AG09319 (cell line): ENCODE measurements around the gene MRPL51.

Source experiments
- DNase-seq: peaks from one replicate; pipeline ENCODE4 v3.0.0-alpha.2; 2010; ENCODE audit warnings: low read depth; ENCODE audit errors: extremely low read depth
- CTCF ChIP-seq: IDR thresholded peaks from 2 replicates; pipeline ENCODE4 v1.5.1; 2011; ENCODE audit warnings: low read depth, mild to moderate bottlenecking, inconsistent platforms, low read length, moderate library complexity

The MRPL51 gene

GRCh38 chr12:6443361-6443983 lies 49.6 kb downstream of the MRPL51 start:
- no peak for TF ChIP-seq CTCF
- no peak for DNase-seq

- no peak for DNase-seq
- no peak for TF ChIP-seq CTCF
Observed at GRCh38 chr12:6442836-6443235, 50.2 kb downstream of the MRPL51 start.
